Type B pancreatic cell (in vitro differentiated cells): ENCODE measurements around the gene NSD1. TPM values are rescaled to one million over a fixed set of nuclear protein-coding genes. Genes with fewer than 3 reads are reported as not detected.

ENCODE experiments used
- DNase-seq: peaks from one replicate; pipeline ENCODE4 v3.0.0; 2021; ENCODE audit warnings: mixed read lengths; ENCODE audit not compliant: unreplicated experiment; ENCODE audit errors: extremely low spot score
- H3K27ac Mint-ChIP-seq: 2 replicates; pipeline ENCODE4 v1.8.0; 2021; ENCODE audit warnings: mild to moderate bottlenecking, mixed read lengths
- H3K27me3 Mint-ChIP-seq: 2 replicates; pipeline ENCODE4 v1.8.0; 2021; ENCODE audit warnings: mixed read lengths
- H3K36me3 Mint-ChIP-seq: 2 replicates; pipeline ENCODE4 v1.8.0; 2021; ENCODE audit warnings: mixed read lengths
- H3K4me1 Mint-ChIP-seq: one replicate; pipeline ENCODE4 v1.8.0; 2021; ENCODE audit warnings: mixed read lengths; ENCODE audit not compliant: unreplicated experiment
- H3K4me3 Mint-ChIP-seq: 2 replicates; pipeline ENCODE4 v1.8.0; 2021; ENCODE audit warnings: mild to moderate bottlenecking, mixed read lengths
- H3K9me3 Mint-ChIP-seq: 2 replicates; pipeline ENCODE4 v1.8.0; 2021; ENCODE audit warnings: mixed read lengths
- CTCF ChIP-seq: fragments of 200-600 bp; sonication (generic); conservative IDR thresholded peaks from 2 replicates; pipeline ENCODE4 v1.5.0; 2021; ENCODE audit warnings: antibody characterized with exemption, mild to moderate bottlenecking
- total RNA-seq: library from RNA; stranded (reverse); gene quantifications from 2 replicates; pipeline ENCODE4 v1.2.1, GENCODE V29; 2021; ENCODE audit warnings: low replicate concordance

Gene NSD1
- total RNA-seq, 1 donor from 2014 or later, result 115 TPM

- H3K27me3 Mint-ChIP-seq, result no peaks in the 10 kb centered on the region
- H3K4me1 Mint-ChIP-seq, result no peaks in the 10 kb centered on the region
- H3K4me3 Mint-ChIP-seq, result no peak overlapping the region
- H3K27ac Mint-ChIP-seq, result no peak overlapping the region
- no peak for TF ChIP-seq CTCF
- no peak for DNase-seq
- no peaks in the 10 kb centered on the region for H3K9me3 Mint-ChIP-seq
- H3K36me3 Mint-ChIP-seq, result peaks cover 39% of the 10 kb centered on the region
These were observed 130.6 kb downstream of the NSD1 start for GRCh38 chr5:177264178-177264577.

- no peak for TF ChIP-seq CTCF
- H3K4me3 Mint-ChIP-seq, result no peak overlapping the region
- H3K27me3 Mint-ChIP-seq, result no peaks in the 10 kb centered on the region
- no peaks in the 10 kb centered on the region for H3K9me3 Mint-ChIP-seq
- H3K27ac Mint-ChIP-seq, result no peak overlapping the region
- peaks cover 3% of the 10 kb centered on the region for H3K4me1 Mint-ChIP-seq
- H3K36me3 Mint-ChIP-seq, result peaks cover 44% of the 10 kb centered on the region
- no peak for DNase-seq
These were observed 131.8 kb downstream of the NSD1 start for GRCh38 chr5:177265395-177265794.

- H3K36me3 Mint-ChIP-seq, result peaks cover 46% of the 10 kb centered on the region
- no peak overlapping the region for H3K4me3 Mint-ChIP-seq
- H3K9me3 Mint-ChIP-seq, result no peaks in the 10 kb centered on the region
- no peaks in the 10 kb centered on the region for H3K27me3 Mint-ChIP-seq
- H3K27ac Mint-ChIP-seq, result no peak overlapping the region
- no peak for DNase-seq
- peaks cover 4% of the 10 kb centered on the region for H3K4me1 Mint-ChIP-seq
- TF ChIP-seq CTCF, result no peak
These were observed 135.8 kb downstream of the NSD1 start for GRCh38 chr5:177269232-177269895.

DNA sequence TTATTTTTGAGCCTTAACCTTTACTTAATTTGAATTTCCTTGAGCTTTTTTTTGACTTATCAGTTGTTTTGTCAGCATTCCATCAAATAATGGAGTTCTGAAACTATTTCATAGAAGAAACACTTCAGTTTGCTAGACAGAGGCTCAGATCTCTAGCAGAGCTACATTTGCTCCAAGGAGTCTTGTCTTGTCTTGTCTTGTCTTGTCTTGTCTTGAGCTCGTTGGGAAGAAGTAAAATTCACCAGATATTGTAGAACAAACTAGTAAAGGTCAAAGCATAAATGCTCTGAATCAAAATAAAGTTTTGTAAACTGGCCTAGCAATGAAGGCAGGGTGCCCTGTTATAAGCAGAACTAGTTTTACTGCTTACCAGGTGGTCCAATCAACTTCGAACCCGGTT is 136.4 kb downstream of the NSD1 start:
- peak overlapping the region; percentile 29 for H3K27ac Mint-ChIP-seq
- H3K4me1 Mint-ChIP-seq, result peaks cover 4% of the 10 kb centered on the region
- no peak for TF ChIP-seq CTCF
- no peaks in the 10 kb centered on the region for H3K27me3 Mint-ChIP-seq
- H3K36me3 Mint-ChIP-seq, result peaks cover 46% of the 10 kb centered on the region
- no peaks in the 10 kb centered on the region for H3K9me3 Mint-ChIP-seq
- H3K4me3 Mint-ChIP-seq, result no peak overlapping the region
- no peak for DNase-seq

GRCh38 chr5:177270653-177271052 is 137.1 kb downstream of the NSD1 start:
- no peak for TF ChIP-seq CTCF
- DNase-seq, result no peak
- H3K27me3 Mint-ChIP-seq, result no peaks in the 10 kb centered on the region
- H3K4me3 Mint-ChIP-seq, result no peak overlapping the region
- H3K27ac Mint-ChIP-seq, result peak overlapping the region; percentile 29
- H3K9me3 Mint-ChIP-seq, result no peaks in the 10 kb centered on the region
- peaks cover 4% of the 10 kb centered on the region for H3K4me1 Mint-ChIP-seq
- peaks cover 46% of the 10 kb centered on the region for H3K36me3 Mint-ChIP-seq
